Measurements from ENCODE around the gene YBEY. TPM values are rescaled to one million over a fixed set of nuclear protein-coding genes. Genes with fewer than 3 reads are reported as not detected.

Gene YBEY
- total RNA-seq, 2 experiments from 2014 or later, result 9.6 to 10.7 TPM

DNA sequence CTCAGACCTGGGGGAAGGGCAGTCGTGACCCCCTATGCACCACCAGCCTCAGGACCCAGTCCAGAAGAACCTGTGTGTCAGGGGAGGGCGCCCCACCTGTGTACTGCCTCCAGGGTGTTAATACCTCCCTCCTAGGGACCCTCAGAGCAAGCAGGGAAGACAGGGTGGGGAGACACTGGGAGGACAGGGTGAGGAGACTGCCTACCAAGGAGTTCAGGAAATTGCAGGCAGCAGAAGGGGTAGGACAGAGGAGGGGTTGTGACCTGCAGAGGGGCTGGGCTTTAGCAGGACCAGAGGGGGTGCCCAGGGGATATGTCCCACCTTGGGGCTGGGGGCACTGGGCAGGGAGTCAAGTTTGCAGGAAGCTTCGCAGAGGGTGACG, 32.3 kb downstream of the YBEY start:
- ATAC-seq (ENCODE audit: low read depth) (no peak), DNase-seq (no peak)
- Mint-ChIP-seq H3K36me3 (peaks cover 29% of the 10 kb centered on the region), H3K4me3 (no peak overlapping the region), H3K27ac (no peak overlapping the region), H3K4me1 (peaks cover 18% of the 10 kb centered on the region), H3K9me3 (no peaks in the 10 kb centered on the region), H3K27me3 (no peaks in the 10 kb centered on the region)
- POLR2A ChIA-PET, result no interaction called here

GRCh38 chr21:46319186-46319585, 33.0 kb downstream of the YBEY start:
- no peaks in the 10 kb centered on the region for H3K27me3 Mint-ChIP-seq
- H3K4me1 Mint-ChIP-seq, result peaks cover 18% of the 10 kb centered on the region
- POLR2A ChIA-PET, result no interaction called here
- DNase-seq (no peak), ATAC-seq (ENCODE audit: low read depth) (no peak)
- peaks cover 26% of the 10 kb centered on the region for H3K36me3 Mint-ChIP-seq
- H3K4me3 Mint-ChIP-seq, result no peak overlapping the region
- no peaks in the 10 kb centered on the region for H3K9me3 Mint-ChIP-seq
- H3K27ac Mint-ChIP-seq, result no peak overlapping the region

DNA sequence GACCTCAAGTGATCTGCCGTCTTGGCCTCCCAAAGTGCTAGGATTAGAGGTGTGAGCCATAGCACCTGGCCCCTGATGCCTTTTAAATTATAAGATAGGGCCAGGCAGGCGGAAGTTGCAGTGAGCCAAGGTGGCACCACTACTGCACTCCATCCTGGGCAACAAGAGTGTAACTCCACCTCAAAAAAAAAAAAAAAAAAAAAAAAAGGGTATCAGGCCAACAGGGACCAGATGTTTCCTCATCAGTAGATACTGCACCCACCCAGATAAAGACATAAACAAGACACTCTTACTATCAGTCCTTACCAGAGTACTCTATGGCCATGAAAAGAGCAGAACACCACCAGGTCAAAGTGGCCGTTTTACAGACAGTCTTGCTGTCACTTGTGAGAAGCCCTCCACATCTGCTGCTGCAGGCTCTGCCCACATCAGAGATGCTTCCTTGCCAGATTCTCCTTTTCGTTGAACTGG, 34.2 kb downstream of the YBEY start:
- H3K4me1 Mint-ChIP-seq, result peaks cover 19% of the 10 kb centered on the region
- peak overlapping the region; percentile 57 for H3K27ac Mint-ChIP-seq
- DNase-seq (no peak), ATAC-seq (ENCODE audit: low read depth) (no peak)
- POLR2A ChIA-PET, result interaction anchor here (0.6 kb wide), 1 partner anchor 208 kb away, joined by 6 read pairs; no protein-coding TSS in a partner anchor
- H3K4me3 Mint-ChIP-seq, result peak overlapping the region; percentile 98
- H3K9me3 Mint-ChIP-seq, result no peaks in the 10 kb centered on the region
- peaks cover 24% of the 10 kb centered on the region for H3K36me3 Mint-ChIP-seq
- no peaks in the 10 kb centered on the region for H3K27me3 Mint-ChIP-seq

DNA sequence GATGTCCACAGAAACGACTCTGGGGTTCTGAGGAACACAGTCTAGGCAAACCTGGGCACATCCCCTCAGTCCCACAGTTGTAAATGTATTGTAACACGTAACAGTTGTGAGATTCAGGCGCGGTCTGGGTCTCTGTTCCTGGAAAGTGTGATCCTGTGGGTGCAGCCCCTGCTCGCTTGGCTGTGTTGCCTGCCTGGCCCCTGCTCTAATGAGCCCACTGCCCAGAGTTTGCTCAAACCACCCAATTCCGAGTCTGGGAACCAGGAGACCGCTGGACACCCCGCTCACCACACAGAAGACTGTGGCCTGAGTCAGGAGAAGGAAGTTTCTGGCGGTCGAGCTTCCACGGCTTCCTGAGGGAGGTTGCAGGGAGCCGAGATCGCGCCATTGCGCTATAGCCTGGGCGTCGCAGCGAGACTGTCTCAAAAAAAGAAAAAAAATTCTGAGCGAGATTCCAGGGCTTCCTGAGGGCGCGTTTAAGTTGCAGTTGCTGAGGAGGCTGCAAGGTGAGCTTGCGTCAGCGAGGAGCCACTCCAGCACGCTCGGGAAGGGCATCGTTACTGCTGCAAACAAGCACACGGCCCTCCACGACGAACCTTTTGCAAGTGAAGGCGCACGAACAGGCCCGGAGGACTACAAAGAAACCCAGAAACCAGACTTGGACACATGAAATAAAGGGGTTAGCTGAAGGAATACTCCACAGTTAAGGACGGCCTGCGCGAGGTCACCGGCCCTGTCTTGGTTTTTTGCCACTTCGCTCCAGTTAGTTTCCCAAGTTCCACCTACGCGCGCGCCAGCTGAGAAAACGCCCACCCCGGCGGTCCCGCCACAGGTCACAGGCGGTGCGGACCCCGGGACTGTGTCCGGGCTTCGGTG, 36.4 kb downstream of the YBEY start:
- no peak for ATAC-seq (ENCODE audit: low read depth)
- POLR2A ChIA-PET, result interaction anchor here (0.7 to 4.2 kb wide), 17 partner anchors 9 to 313 kb away, joined by 3 to 32 read pairs (median 4); partner anchors contain the start of genes DIP2A, MCM3AP, PRMT2 and YBEY
- H3K27me3 Mint-ChIP-seq, result no peaks in the 10 kb centered on the region
- peak overlapping the region; percentile 98 for H3K4me3 Mint-ChIP-seq
- H3K9me3 Mint-ChIP-seq, result no peaks in the 10 kb centered on the region
- H3K4me1 Mint-ChIP-seq, result peaks cover 32% of the 10 kb centered on the region
- H3K27ac Mint-ChIP-seq, result peak overlapping the region; percentile 99
- H3K36me3 Mint-ChIP-seq, result peaks cover 31% of the 10 kb centered on the region
- peak; percentile 48 for DNase-seq

DNA sequence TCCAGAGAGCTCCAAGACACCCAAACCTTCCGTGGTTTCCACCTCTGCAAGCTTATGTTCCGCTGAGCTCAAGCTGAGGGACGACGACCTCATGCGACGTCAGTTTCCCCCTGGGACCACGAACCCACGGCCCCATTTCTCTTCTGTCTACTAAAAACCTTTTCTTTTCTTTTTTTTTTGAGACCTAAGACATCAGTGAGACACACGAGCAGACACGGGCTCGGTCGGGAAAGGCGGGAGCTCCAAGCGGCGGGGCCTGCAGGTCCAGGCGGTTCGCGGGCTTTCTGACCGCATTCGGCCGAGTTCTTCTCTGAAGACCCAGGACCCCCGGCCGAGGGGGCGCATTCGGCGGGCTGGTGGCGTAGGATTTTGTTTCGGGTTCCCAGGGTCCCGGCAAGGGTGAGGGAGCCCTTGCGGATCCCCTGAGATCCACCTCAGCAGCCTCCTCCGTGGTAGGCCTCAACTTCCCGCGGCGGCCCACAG, 37.1 kb downstream of the YBEY start:
- Mint-ChIP-seq H3K36me3 (peaks cover 31% of the 10 kb centered on the region), H3K9me3 (no peaks in the 10 kb centered on the region)
- no peak for DNase-seq

DNA sequence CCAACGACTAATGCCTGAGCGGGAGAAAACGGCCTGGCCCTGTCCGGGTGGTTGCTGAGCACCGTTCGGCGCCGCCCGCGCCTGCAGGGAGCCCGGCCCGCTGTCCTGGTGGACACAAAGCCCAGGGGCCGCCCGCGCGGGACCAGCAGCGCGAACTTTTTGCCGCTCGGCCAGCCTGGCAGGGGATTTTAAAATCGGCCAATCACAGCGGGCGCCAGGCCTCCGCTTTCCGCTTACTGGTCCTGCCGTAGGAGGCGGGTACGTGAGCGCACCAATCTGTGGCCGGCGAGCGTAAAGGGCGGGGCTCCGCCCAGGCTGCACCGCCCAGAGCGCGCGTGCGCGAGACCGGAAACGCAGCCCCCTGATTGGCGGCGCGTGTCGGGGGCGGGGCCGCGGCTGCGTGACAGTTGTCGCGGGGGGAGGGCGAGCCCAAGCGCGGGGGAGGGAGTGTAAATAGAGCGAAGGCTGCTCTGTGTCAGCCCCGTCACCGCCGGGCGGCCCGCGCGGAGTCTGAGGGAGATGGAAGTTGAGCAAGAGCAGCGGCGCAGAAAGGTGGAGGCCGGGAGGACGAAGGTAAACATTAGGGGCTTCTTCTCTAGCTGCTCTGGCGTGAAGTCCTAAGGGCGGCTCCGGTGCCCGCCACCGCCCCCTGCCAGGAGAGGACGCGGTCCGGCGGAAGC, 37.7 kb downstream of the YBEY start, which contains the start of the genes C21orf58 and PCNT:
Gene C21orf58 (minus strand): TSS at position 161 of the 680 bp plus-strand sequence. CDS start 1,132 bp downstream, outside the sequence.
Gene PCNT (plus strand): TSS at position 447 of the 680 bp plus-strand sequence. CDS start 73 bp downstream, at position 520.
- POLR2A ChIA-PET, result interaction anchor here (0.7 to 4.2 kb wide), 11 partner anchors 20 to 311 kb away, joined by 3 to 32 read pairs (median 5); partner anchors contain the start of genes DIP2A, MCM3AP, PRMT2 and YBEY
- Mint-ChIP-seq H3K36me3 (peaks cover 31% of the 10 kb centered on the region), H3K9me3 (no peaks in the 10 kb centered on the region), H3K4me1 (peaks cover 32% of the 10 kb centered on the region), H3K4me3 (peak within 1 kb of the TSS; percentile 98), H3K27ac (peak within 1 kb of the TSS; percentile 99), H3K27me3 (no peaks in the 10 kb centered on the region)
- ATAC-seq (ENCODE audit: low read depth) (peak; percentile 87), DNase-seq (peak; percentile 100)

More for the DNA sequence above, 37.1 kb downstream of the YBEY start:
- ATAC-seq (ENCODE audit: low read depth), result no peak
- Mint-ChIP-seq H3K4me3 (peak overlapping the region; percentile 98), H3K27me3 (no peaks in the 10 kb centered on the region), H3K4me1 (peaks cover 32% of the 10 kb centered on the region), H3K27ac (peak overlapping the region; percentile 99)
- POLR2A ChIA-PET, result interaction anchor here (0.7 to 4.2 kb wide), 17 partner anchors 10 to 312 kb away, joined by 3 to 32 read pairs (median 4); partner anchors contain the start of genes DIP2A, MCM3AP, PRMT2 and YBEY

GRCh38 chr21:46324390-46325072, 38.4 kb downstream of the YBEY start:
- DNase-seq, result peak; percentile 96
- Mint-ChIP-seq H3K36me3 (peaks cover 30% of the 10 kb centered on the region), H3K9me3 (no peaks in the 10 kb centered on the region), H3K4me3 (peak overlapping the region; percentile 98), H3K4me1 (peaks cover 32% of the 10 kb centered on the region), H3K27me3 (no peaks in the 10 kb centered on the region), H3K27ac (peak overlapping the region; percentile 99)
- ATAC-seq (ENCODE audit: low read depth), result peak; percentile 63
- POLR2A ChIA-PET, result interaction anchor here (1.4 to 4.2 kb wide), 2 partner anchors 100 to 231 kb away, joined by 3 to 32 read pairs; no protein-coding TSS in a partner anchor

DNA sequence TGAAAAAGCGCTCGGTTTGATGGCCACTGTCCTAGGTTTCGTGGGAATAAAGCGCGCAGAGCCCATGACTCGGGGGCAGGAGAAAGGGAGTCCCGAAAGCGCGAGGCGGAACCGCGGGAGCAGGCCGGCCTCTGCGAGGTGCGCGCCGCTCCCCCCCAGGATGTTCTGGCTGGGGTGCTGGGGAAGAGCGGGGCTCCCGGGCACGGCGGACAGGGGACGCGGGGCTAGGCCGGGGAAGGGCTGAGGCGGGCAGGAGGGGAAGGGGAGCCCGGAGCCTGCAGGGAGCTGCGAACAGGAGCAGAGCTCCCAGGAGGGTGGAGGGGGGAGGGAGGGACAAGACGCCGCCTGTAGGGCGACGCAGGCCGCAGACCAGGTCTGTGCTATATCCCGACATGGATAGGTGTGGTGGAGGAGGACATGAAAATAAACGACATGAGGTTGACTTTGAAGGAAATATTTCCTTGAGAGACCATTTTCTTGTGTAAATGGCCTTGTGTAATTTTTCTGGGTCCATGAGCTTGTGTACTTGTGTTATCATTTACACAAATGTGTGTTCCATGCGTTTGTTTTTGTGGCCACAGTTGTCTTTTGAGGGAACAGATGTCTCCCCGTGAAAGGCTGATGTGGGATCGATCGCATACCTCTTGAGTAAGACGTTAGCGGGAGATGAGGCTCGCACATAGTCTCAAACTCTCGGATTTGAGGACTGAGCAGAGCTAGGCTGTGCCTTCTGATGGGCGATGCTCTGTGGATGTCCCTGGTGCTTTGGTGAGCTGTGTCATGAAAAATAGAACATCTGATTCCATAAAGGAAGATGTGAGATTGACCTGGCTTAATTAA, 39.2 kb downstream of the YBEY start:
- H3K36me3 Mint-ChIP-seq, result peaks cover 27% of the 10 kb centered on the region
- POLR2A ChIA-PET, result interaction anchor here (0.8 to 4.2 kb wide), 7 partner anchors 28 to 222 kb away, joined by 3 to 32 read pairs (median 4); no protein-coding TSS in a partner anchor
- no peaks in the 10 kb centered on the region for H3K9me3 Mint-ChIP-seq
- ATAC-seq (ENCODE audit: low read depth) (peak; percentile 6), DNase-seq (peak; percentile 69)
- peak overlapping the region; percentile 82 for H3K27ac Mint-ChIP-seq
- no peaks in the 10 kb centered on the region for H3K27me3 Mint-ChIP-seq
- peaks cover 32% of the 10 kb centered on the region for H3K4me1 Mint-ChIP-seq
- peak overlapping the region; percentile 98 for H3K4me3 Mint-ChIP-seq

GRCh38 chr21:46326110-46326703, 40.1 kb downstream of the YBEY start:
- DNase-seq, result no peak
- Mint-ChIP-seq H3K36me3 (peaks cover 24% of the 10 kb centered on the region), H3K27me3 (no peaks in the 10 kb centered on the region), H3K27ac (peak overlapping the region; percentile 5), H3K9me3 (no peaks in the 10 kb centered on the region), H3K4me1 (peaks cover 24% of the 10 kb centered on the region), H3K4me3 (peak overlapping the region; percentile 36)
- POLR2A ChIA-PET, result interaction anchor here (0.8 to 4.2 kb wide), 6 partner anchors 29 to 221 kb away, joined by 3 to 32 read pairs (median 4); no protein-coding TSS in a partner anchor
- no peak for ATAC-seq (ENCODE audit: low read depth)

GRCh38 chr21:46327711-46328110, 41.6 kb downstream of the YBEY start:
- Mint-ChIP-seq H3K9me3 (no peaks in the 10 kb centered on the region), H3K27ac (no peak overlapping the region), H3K27me3 (no peaks in the 10 kb centered on the region), H3K4me3 (no peak overlapping the region), H3K4me1 (peaks cover 15% of the 10 kb centered on the region), H3K36me3 (peaks cover 17% of the 10 kb centered on the region)
- POLR2A ChIA-PET, result no interaction called here
- ATAC-seq (ENCODE audit: low read depth), result no peak
- DNase-seq, result no peak

DNA sequence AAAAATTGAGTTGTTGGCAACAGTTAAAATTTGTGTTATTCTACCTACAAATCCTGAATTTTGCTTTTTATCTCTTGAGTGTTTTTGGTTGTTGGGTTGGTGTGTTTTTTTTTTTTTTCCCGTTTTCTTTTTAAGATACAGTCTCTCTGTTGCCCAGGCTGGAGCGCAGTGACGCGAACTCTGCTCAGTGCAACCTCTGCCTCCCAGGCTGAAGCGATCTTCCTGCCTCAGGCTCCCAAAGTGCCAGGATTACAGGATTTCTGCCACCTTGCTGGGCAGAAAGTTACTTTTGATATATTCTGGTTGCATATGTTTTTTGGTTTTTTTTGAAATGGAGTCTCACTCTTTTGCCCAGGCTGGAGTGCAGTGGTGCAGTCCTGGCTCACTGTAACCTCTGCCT, 42.0 kb downstream of the YBEY start:
- Mint-ChIP-seq H3K36me3 (peaks cover 17% of the 10 kb centered on the region), H3K27ac (no peak overlapping the region), H3K9me3 (no peaks in the 10 kb centered on the region), H3K4me1 (peaks cover 15% of the 10 kb centered on the region), H3K4me3 (no peak overlapping the region), H3K27me3 (no peaks in the 10 kb centered on the region)
- ATAC-seq (ENCODE audit: low read depth) (no peak), DNase-seq (no peak)
- POLR2A ChIA-PET, result no interaction called here

Data from activated naive CD8-positive, alpha-beta T cell treated with anti-CD3 and anti-CD28 coated beads, Interleukin-2, amount 10 ng/mL, durations not matched to agents 7 days and 5 days (primary cell).